ENCODE measurements around the gene SRSF7.
"Not testable (repeated sequence)": the region's sequence is repeated elsewhere in the genome, so short reads cannot be mapped to it uniquely, and the experiment has no call there.

GRCh38 chr2:38737000-38737698, 14.0 kb downstream of the SRSF7 start:
- TF ChIP-seq YY1 (tag by site-specific recombination; IDR thresholded peaks at IDR 0.05); CTCF (tag by site-specific recombination; IDR thresholded peaks at IDR 0.05); ZNF274 (IDR thresholded peaks at IDR 0.05; ENCODE audit: low read length); ZNF274 (tag by site-specific recombination; IDR thresholded peaks at IDR 0.05; ENCODE audit: borderline replicate concordance): not testable (repeated sequence)

All from HEK293 (cell line).